H1 (cell line): ENCODE results near the gene DYRK1A. TPM values are rescaled to one million over a fixed set of nuclear protein-coding genes. Genes with fewer than 3 reads are reported as not detected.

Experiments
- CTCF ChIA-PET: fragments of 300-600 bp; sonication (Branson Sonifier 250); formaldehyde crosslinking; loops from one replicate; lab custom pipeline; 2021; ENCODE audit not compliant: partially characterized antibody; lab: Charles Lee
- POLR2A ChIA-PET: fragments of 300-600 bp; sonication (Branson Sonifier 250); formaldehyde crosslinking; loops from one replicate; lab custom pipeline; 2021; ENCODE audit warnings: inconsistent platforms; ENCODE audit not compliant: partially characterized antibody; lab: Charles Lee
- DNase-seq, 2 experiments: peaks; one replicate each; pipeline versions ENCODE4 v3.0.0 to v3.0.0-alpha.2; 2010 to 2022; ENCODE audit warnings: low spot score in 2 of 2, low read depth in 1 of 2, mixed read lengths in 1 of 2
- FAIRE-seq: peaks from 2 replicates; lab custom pipeline; 2011; peaks lifted over from hg19 to GRCh38; lab: Jason Lieb, UNC
- H2AFZ ChIP-seq: 2 replicates; pipeline ENCODE4 v1.8.1; 2012; ENCODE audit warnings: low read length, inconsistent platforms
- H2AK5ac ChIP-seq: 2 replicates; pipeline ENCODE4 v1.6.1; 2013; ENCODE audit warnings: low read depth, low read length
- H2BK120ac ChIP-seq: replicated peaks from 2 replicates; pipeline ENCODE3; 2013; ENCODE audit warnings: low read depth, low read length, inconsistent platforms
- H2BK12ac ChIP-seq: 2 replicates; pipeline ENCODE4 v1.6.1; 2013; ENCODE audit warnings: low read depth, low read length
- H2BK15ac ChIP-seq: 2 replicates; pipeline ENCODE4 v1.6.1; 2013; ENCODE audit warnings: low read length
- H2BK20ac ChIP-seq: 2 replicates; pipeline ENCODE4 v1.6.1; 2013; ENCODE audit warnings: low read length
- H2BK5ac ChIP-seq: 2 replicates; pipeline ENCODE4 v1.6.1; 2013; ENCODE audit warnings: low read depth, low read length
- H3K14ac ChIP-seq: 2 replicates; pipeline ENCODE4 v1.6.1; 2013; ENCODE audit warnings: inconsistent platforms; ENCODE audit not compliant: insufficient read length
- H3K18ac ChIP-seq: 2 replicates; pipeline ENCODE4 v1.6.1; 2013; ENCODE audit warnings: low read length; ENCODE audit errors: extremely low read depth
- H3K23ac ChIP-seq: 2 replicates; pipeline ENCODE4 v1.6.1; 2013; ENCODE audit warnings: inconsistent platforms; ENCODE audit not compliant: insufficient read length
- H3K23me2 ChIP-seq: 2 replicates; pipeline ENCODE4 v1.6.1; 2013; ENCODE audit warnings: low read depth, low read length
- H3K27ac ChIP-seq: 2 replicates; pipeline ENCODE4 v1.6.1; 2011; ENCODE audit warnings: low read depth, low read length, inconsistent platforms
- H3K27me3 ChIP-seq, 4 experiments: replicated peaks in 1 of 4; 1 replicate in 1 of 4; 2 replicates in 3 of 4; pipeline versions ENCODE4 v1.6.1 to v1.8.1; 2011 to 2013; ENCODE audit warnings: low read length in 3 of 4, mild to moderate bottlenecking in 3 of 4, inconsistent platforms in 2 of 4, mixed read lengths in 2 of 4, moderate library complexity in 1 of 4; ENCODE audit not compliant: control insufficient read depth in 3 of 4, insufficient read depth in 3 of 4; ENCODE audit errors: extremely low read depth in 1 of 4
- H3K36me3 ChIP-seq, 4 experiments: 2 replicates each; pipeline versions ENCODE4 v1.6.1 to v1.8.1; 2011 to 2013; ENCODE audit warnings: mild to moderate bottlenecking in 4 of 4, low read length in 3 of 4, moderate library complexity in 2 of 4, control low read depth in 1 of 4, inconsistent platforms in 1 of 4; ENCODE audit not compliant: insufficient read depth in 4 of 4, control insufficient read depth in 2 of 4
- H3K4ac ChIP-seq: replicated peaks from 2 replicates; pipeline ENCODE3; 2013; ENCODE audit warnings: low read length, low read depth, mixed read lengths, inconsistent platforms; ENCODE audit not compliant: insufficient read length
- H3K4me1 ChIP-seq, 4 experiments: replicated peaks in 1 of 4; 1 replicate in 1 of 4; 2 replicates in 3 of 4; pipeline versions ENCODE4 v1.6.1 to v1.8.1; 2011 to 2013; ENCODE audit warnings: low read length in 3 of 4, inconsistent platforms in 2 of 4, mixed read lengths in 1 of 4; ENCODE audit not compliant: insufficient read depth in 4 of 4, control insufficient read depth in 3 of 4
- H3K4me2 ChIP-seq, 2 experiments: 2 replicates each; pipeline versions ENCODE4 v1.6.1 to v1.8.1; 2011 to 2013; ENCODE audit warnings: low read depth in 2 of 2, low read length in 2 of 2, control low read depth in 1 of 2, inconsistent platforms in 1 of 2, mild to moderate bottlenecking in 1 of 2; ENCODE audit not compliant: insufficient read depth in 1 of 2
- H3K4me3 ChIP-seq, 4 experiments: fragments of 200-600, 300-600 bp in 1 of 4; sonication (generic), shearing (Covaris generic), sonication (Bioruptor Twin) in 1 of 4; 2 replicates each; pipeline versions ENCODE4 v1.5.1 to v1.8.1; 2011 to 2016; ENCODE audit warnings: low read length in 4 of 4, low read depth in 3 of 4, control low read depth in 2 of 4, inconsistent platforms in 2 of 4, mild to moderate bottlenecking in 2 of 4, mixed read lengths in 1 of 4, moderate library complexity in 1 of 4; ENCODE audit not compliant: insufficient read depth in 2 of 4; ENCODE audit errors: extremely low read depth in 1 of 4
- H3K56ac ChIP-seq: replicated peaks from 2 replicates; pipeline ENCODE3; 2013; ENCODE audit warnings: low read depth, mild to moderate bottlenecking, mixed read lengths, low read length, inconsistent platforms; ENCODE audit not compliant: insufficient read length
- H3K79me1 ChIP-seq: 2 replicates; pipeline ENCODE4 v1.6.1; 2013; ENCODE audit warnings: low read depth, low read length, control low read depth
- H3K79me2 ChIP-seq, 2 experiments: 2 replicates each; pipeline versions ENCODE4 v1.6.1 to v1.8.1; 2012 to 2013; ENCODE audit warnings: low read length in 2 of 2, mild to moderate bottlenecking in 2 of 2, inconsistent platforms in 1 of 2; ENCODE audit not compliant: insufficient read depth in 2 of 2, control insufficient read depth in 1 of 2
- H3K9ac ChIP-seq, 4 experiments: replicated peaks in 1 of 4; 1 replicate in 1 of 4; 2 replicates in 3 of 4; pipeline versions ENCODE4 v1.6.1 to v1.8.1; 2011 to 2013; ENCODE audit warnings: low read depth in 3 of 4, low read length in 3 of 4, control low read depth in 2 of 4, mild to moderate bottlenecking in 2 of 4, moderate library complexity in 2 of 4, inconsistent platforms in 1 of 4; ENCODE audit errors: extremely low read depth in 1 of 4
- H3K9me3 ChIP-seq, 2 experiments: 2 replicates each; pipeline versions ENCODE4 v1.6.1 to v1.8.1; 2012 to 2013; ENCODE audit warnings: mild to moderate bottlenecking in 2 of 2, moderate library complexity in 2 of 2, control low read depth in 1 of 2, inconsistent platforms in 1 of 2, low read depth in 1 of 2, low read length in 1 of 2, mixed read lengths in 1 of 2; ENCODE audit not compliant: insufficient read depth in 2 of 2
- H4K20me1 ChIP-seq, 2 experiments: replicated peaks in 1 of 2; 2 replicates each; pipeline versions ENCODE3 to v1.8.1; 2011 to 2013; ENCODE audit warnings: inconsistent platforms in 2 of 2, low read length in 2 of 2, mild to moderate bottlenecking in 1 of 2; ENCODE audit not compliant: insufficient read depth in 2 of 2, control insufficient read depth in 1 of 2
- H4K5ac ChIP-seq: 2 replicates; pipeline ENCODE4 v1.6.1; 2013; ENCODE audit warnings: low read length, low read depth, mixed read lengths, inconsistent platforms; ENCODE audit not compliant: insufficient read length
- H4K8ac ChIP-seq: 2 replicates; pipeline ENCODE4 v1.8.0; 2013; ENCODE audit warnings: mild to moderate bottlenecking, moderate library complexity, low read length, inconsistent platforms; ENCODE audit not compliant: insufficient read depth; ENCODE audit errors: extremely low read depth
- H4K91ac ChIP-seq: replicated peaks from 2 replicates; pipeline ENCODE3; 2013; ENCODE audit warnings: low read length, mixed read lengths, inconsistent platforms; ENCODE audit not compliant: insufficient read length
- CHD1 ChIP-seq: IDR thresholded peaks from 2 replicates; pipeline ENCODE4 v1.6.1; 2012; ENCODE audit warnings: low read depth, low read length, improper control_type of control experiment
- CHD2 ChIP-seq: IDR thresholded peaks from 2 replicates; pipeline ENCODE4 v1.6.1; 2012; ENCODE audit warnings: low read length, improper control_type of control experiment
- RBBP5 ChIP-seq: IDR thresholded peaks from 2 replicates; pipeline ENCODE4 v1.7.1; 2012; ENCODE audit warnings: low read depth, mild to moderate bottlenecking, inconsistent platforms, low read length, moderate library complexity, borderline replicate concordance
- SIX5 ChIP-seq: IDR thresholded peaks from 2 replicates; pipeline ENCODE4 v1.6.1; 2011; ENCODE audit warnings: mild to moderate bottlenecking, low read depth, low read length
- TAF1 ChIP-seq: IDR thresholded peaks from 2 replicates; pipeline ENCODE4 v1.6.1; 2011; ENCODE audit warnings: mild to moderate bottlenecking, low read depth, low read length
- YY1 ChIP-seq: IDR thresholded peaks from 2 replicates; pipeline ENCODE4 v1.6.1; 2011; ENCODE audit warnings: low read depth, mild to moderate bottlenecking, low read length
- WGBS, 2 experiments: shearing (Covaris generic) in 1 of 2; methylation state at CpG; one replicate each; pipeline versions ENCODE4 v1.1.6 to v1.1.7; 2013 to 2015; ENCODE audit warnings: low lambda C conversion rate in 2 of 2, mixed read lengths in 2 of 2, inconsistent platforms in 1 of 2, low coverage in 1 of 2, missing lambda C conversion rate in 1 of 2; ENCODE audit not compliant: insufficient replicate concordance in 2 of 2, insufficient coverage in 1 of 2, insufficient read length in 1 of 2; ENCODE audit errors: extremely low coverage in 1 of 2, missing lambda C conversion rate in 1 of 2; 5-methylcytosine and 5-hydroxymethylcytosine counted together
- polyA plus RNA-seq, 7 experiments: library from polyadenylated mRNA; depleted of rRNA in 3 of 7; stranded (reverse) in 5 of 7; unstranded in 2 of 7; fragments of >200 nt in 5 of 7; fragments of 200-250 nt in 2 of 7; gene quantifications; 1 replicate in 5 of 7; 2 replicates in 1 of 7; 4 replicates in 1 of 7; pipeline versions ENCODE4 v1.2.1 to v1.2.3, GENCODE V29; 2011 to 2013; ENCODE audit warnings: missing spikeins in 2 of 7, mixed read lengths in 2 of 7
- total RNA-seq: library from RNA; stranded (reverse); fragmentation: NEBNext Ultra II Directional; extraction: Animal tissue kit (Norgen Biotek cat#: 25700); gene quantifications from 2 replicates; pipeline ENCODE4 v1.2.1, GENCODE V29; 2021

DYRK1A gene
- total and polyA plus RNA-seq, 2 of the 8 experiments (the other 6 are each of a cell fraction or from before 2014, with no cell fraction given), result 61.1 to 62.2 TPM

DNA sequence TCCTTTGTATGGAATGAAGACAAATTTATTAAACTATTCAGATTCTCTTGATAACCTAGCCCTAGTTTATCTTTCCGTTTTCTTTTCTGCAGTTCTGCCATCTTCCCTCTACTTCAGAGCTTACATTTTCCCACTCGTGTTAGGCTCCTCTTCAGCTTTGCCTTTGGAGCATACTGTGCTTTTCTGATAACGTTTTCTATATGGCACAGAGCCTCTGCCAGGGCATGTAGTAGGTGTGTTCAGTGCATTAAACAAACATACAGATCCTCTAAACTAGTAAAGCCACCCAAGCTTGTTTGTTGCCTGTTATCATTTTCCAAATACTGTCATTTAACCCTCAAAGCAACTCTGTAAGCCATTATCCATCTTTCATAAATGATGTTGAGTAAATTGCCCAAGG lies 25.1 kb downstream of the DYRK1A start:
- no peak overlapping the region for H4K8ac ChIP-seq
- no peak overlapping the region for H4K5ac ChIP-seq
- H3K4me3 ChIP-seq, result no peak overlapping the region; a peak in 1 of 8 replicates
- H3K79me1 ChIP-seq, result peaks cover 17% of the 10 kb centered on the region
- no peak overlapping the region for H3K4ac ChIP-seq
- H3K23ac ChIP-seq, result no peak overlapping the region
- FAIRE-seq (no peak), DNase-seq (no peak)
- H3K4me1 ChIP-seq, result peaks cover 5 to 10% (median 7%) of the 10 kb centered on the region in 4 experiments
- no peak overlapping the region for H4K91ac ChIP-seq
- 83% methylated on average over 3 of the region's 3 CpGs; no CpG with 5 or more reads in 1 of the 2 experiments for WGBS, 2 experiments
- H2BK15ac ChIP-seq, result no peak overlapping the region
- no peak overlapping the region for H3K18ac ChIP-seq
- H3K9me3 ChIP-seq, result no peaks in the 10 kb centered on the region
- H4K20me1 ChIP-seq, result peaks cover 39 to 61% of the 10 kb centered on the region in 2 experiments
- H2BK20ac ChIP-seq, result no peak overlapping the region
- no peak overlapping the region for H3K56ac ChIP-seq
- H3K23me2 ChIP-seq, result no peaks in the 10 kb centered on the region; the same call in 1 of the 2 replicates
- no peak overlapping the region for H3K4me2 ChIP-seq
- H3K14ac ChIP-seq, result no peak overlapping the region
- H2BK120ac ChIP-seq, result no peak overlapping the region
- peaks cover 0 to 3% (median 0%) of the 10 kb centered on the region in 4 experiments; a peak in 2 of 8 replicates for H3K36me3 ChIP-seq
- H2BK12ac ChIP-seq, result no peak overlapping the region
- H2AFZ ChIP-seq, result no peak overlapping the region
- POLR2A ChIA-PET, result interaction anchor here (1.5 kb wide), 1 partner anchor 43 kb away, joined by 4 read pairs; no protein-coding TSS in a partner anchor
- no peak overlapping the region for H2AK5ac ChIP-seq
- no peak overlapping the region for H2BK5ac ChIP-seq
- H3K9ac ChIP-seq, result no peak overlapping the region
- H3K27ac ChIP-seq, result no peak overlapping the region
- CTCF ChIA-PET, result interaction anchor here (1.1 to 1.6 kb wide), 2 partner anchors 10 to 72 kb away, joined by 3 to 4 read pairs; no protein-coding TSS in a partner anchor
- H3K79me2 ChIP-seq, result peaks cover 60 to 99% of the 10 kb centered on the region in 2 experiments
- no peaks in the 10 kb centered on the region for H3K27me3 ChIP-seq
- TF ChIP-seq RBBP5 (no peak), CHD2 (no peak), YY1 (no peak), TAF1 (no peak), CHD1 (no peak), SIX5 (no peak)
